Cardiac muscle cell (in vitro differentiated cells and primary cell): ENCODE results near the gene TTC38. TPM values are rescaled to one million over a fixed set of nuclear protein-coding genes. Genes with fewer than 3 reads are reported as not detected.

Experiments used
- DNase-seq, 2 donors: peaks; one replicate each; pipeline versions ENCODE4 v3.0.0 to v3.0.0-alpha.2; 2010 to 2017; ENCODE audit warnings: low read depth in 1 of 2, low spot score in 1 of 2
- H3K27ac ChIP-seq: fragments of 200-600 bp; sonication (generic); 2 replicates; pipeline ENCODE4 v1.5.1; 2016
- H3K27me3 ChIP-seq: fragments of 200-600 bp; sonication (generic); 2 replicates; pipeline ENCODE4 v1.6.0; 2016; ENCODE audit warnings: control low read depth
- H3K36me3 ChIP-seq: fragments of 200-600 bp; sonication (generic); 2 replicates; pipeline ENCODE4 v1.5.1; 2016; ENCODE audit warnings: control low read depth
- H3K4me1 ChIP-seq: fragments of 200-600 bp; sonication (generic); 2 replicates; pipeline ENCODE4 v1.8.1; 2017; ENCODE audit warnings: low read depth, mild to moderate bottlenecking, mixed run types
- H3K4me3 ChIP-seq: fragments of 200-600 bp; sonication (generic); 2 replicates; pipeline ENCODE4 v1.5.1; 2016; ENCODE audit warnings: mild to moderate bottlenecking
- H3K9me3 ChIP-seq: fragments of 200-600 bp; sonication (generic); 2 replicates; pipeline ENCODE4 v1.5.1; 2017; ENCODE audit warnings: low read depth, mild to moderate bottlenecking, control low read depth
- polyA plus RNA-seq: library from polyadenylated mRNA; unstranded; fragments of >200 nt; fragmentation: Nextera tagmentation; extraction: Ambion mirVana; gene quantifications from 2 replicates; pipeline ENCODE4 v1.2.1, GENCODE V29; 2016
- total RNA-seq: library from RNA; depleted of rRNA; stranded (reverse); fragments of >200 nt; gene quantifications from 2 replicates; pipeline ENCODE4 v1.2.3, GENCODE V29; 2016
- TF ChIP-seq, protein P1 (sequence below): IDR thresholded peaks from 2 replicates; pipeline ENCODE4 v1.5.1; 2012; ENCODE audit warnings: low read depth, mild to moderate bottlenecking, low read length

Gene TTC38
- total and polyA plus RNA-seq, 2 experiments from 2014 or later: 35.1 to 76.2 TPM

DNA sequence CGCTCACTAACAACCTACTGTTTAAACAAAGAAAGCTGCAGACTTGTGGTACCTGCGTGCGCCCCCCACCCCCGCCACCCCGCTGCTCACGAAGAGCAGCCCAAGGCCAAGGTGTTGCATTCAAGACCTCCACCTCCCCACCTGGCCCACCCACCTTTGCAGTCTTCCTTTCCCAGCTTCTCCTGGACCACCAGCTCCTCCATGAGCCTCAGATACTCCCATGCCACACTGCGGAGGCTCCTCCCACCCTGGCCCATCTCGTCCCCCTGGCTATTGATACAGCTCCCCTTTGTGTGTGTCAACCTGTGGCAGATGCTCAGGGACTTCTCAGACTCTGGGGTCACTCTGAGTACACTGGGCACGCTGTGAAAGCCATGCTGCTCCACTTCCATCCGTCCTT lies 21.6 kb upstream of the TTC38 start:
- TF ChIP-seq, protein P1, sequence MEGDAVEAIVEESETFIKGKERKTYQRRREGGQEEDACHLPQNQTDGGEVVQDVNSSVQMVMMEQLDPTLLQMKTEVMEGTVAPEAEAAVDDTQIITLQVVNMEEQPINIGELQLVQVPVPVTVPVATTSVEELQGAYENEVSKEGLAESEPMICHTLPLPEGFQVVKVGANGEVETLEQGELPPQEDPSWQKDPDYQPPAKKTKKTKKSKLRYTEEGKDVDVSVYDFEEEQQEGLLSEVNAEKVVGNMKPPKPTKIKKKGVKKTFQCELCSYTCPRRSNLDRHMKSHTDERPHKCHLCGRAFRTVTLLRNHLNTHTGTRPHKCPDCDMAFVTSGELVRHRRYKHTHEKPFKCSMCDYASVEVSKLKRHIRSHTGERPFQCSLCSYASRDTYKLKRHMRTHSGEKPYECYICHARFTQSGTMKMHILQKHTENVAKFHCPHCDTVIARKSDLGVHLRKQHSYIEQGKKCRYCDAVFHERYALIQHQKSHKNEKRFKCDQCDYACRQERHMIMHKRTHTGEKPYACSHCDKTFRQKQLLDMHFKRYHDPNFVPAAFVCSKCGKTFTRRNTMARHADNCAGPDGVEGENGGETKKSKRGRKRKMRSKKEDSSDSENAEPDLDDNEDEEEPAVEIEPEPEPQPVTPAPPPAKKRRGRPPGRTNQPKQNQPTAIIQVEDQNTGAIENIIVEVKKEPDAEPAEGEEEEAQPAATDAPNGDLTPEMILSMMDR: no peak
- H3K4me1 ChIP-seq: peaks cover 19% of the 10 kb centered on the region
- H3K27me3 ChIP-seq: no peaks in the 10 kb centered on the region

DNA sequence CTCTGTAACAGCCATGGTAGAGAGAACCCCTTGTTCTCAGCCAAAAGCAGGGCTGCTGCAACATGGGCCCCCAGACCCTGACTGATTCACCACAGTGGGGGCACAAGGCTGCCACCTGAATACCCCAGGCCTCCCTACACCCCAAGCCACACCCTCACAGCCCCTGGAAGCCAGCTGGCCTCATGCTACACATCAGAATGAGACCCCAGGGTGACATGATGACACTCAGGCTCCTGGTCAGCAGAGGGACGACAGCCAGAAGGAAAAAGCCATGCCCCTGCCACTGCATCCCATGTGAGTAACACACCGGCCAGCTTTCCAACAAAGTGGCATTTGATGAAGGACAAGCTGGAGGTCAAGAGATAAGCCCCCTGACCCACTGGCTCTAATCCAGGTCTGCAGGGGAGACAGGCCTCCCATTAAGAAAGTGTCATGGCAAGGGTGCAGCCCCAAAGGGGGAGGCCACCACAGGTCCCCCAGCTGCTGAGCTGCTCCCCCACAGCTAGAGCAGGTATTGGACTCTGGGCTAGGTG lies 20.3 kb upstream of the TTC38 start:
- Histone ChIP-seq H3K27ac (no peak overlapping the region), H3K36me3 (no peaks in the 10 kb centered on the region), H3K4me1 (peaks cover 14% of the 10 kb centered on the region), H3K9me3 (no peaks in the 10 kb centered on the region), H3K27me3 (no peaks in the 10 kb centered on the region), H3K4me3 (no peak overlapping the region)
- peak in 1 of 2 donors; percentile 31 for DNase-seq
- TF ChIP-seq, protein P1: no peak

More for the DNA sequence above, 21.6 kb upstream of the TTC38 start:
- Histone ChIP-seq H3K36me3 (no peaks in the 10 kb centered on the region), H3K27ac (no peak overlapping the region), H3K9me3 (no peaks in the 10 kb centered on the region), H3K4me3 (no peak overlapping the region)
- DNase-seq: no peak

DNA sequence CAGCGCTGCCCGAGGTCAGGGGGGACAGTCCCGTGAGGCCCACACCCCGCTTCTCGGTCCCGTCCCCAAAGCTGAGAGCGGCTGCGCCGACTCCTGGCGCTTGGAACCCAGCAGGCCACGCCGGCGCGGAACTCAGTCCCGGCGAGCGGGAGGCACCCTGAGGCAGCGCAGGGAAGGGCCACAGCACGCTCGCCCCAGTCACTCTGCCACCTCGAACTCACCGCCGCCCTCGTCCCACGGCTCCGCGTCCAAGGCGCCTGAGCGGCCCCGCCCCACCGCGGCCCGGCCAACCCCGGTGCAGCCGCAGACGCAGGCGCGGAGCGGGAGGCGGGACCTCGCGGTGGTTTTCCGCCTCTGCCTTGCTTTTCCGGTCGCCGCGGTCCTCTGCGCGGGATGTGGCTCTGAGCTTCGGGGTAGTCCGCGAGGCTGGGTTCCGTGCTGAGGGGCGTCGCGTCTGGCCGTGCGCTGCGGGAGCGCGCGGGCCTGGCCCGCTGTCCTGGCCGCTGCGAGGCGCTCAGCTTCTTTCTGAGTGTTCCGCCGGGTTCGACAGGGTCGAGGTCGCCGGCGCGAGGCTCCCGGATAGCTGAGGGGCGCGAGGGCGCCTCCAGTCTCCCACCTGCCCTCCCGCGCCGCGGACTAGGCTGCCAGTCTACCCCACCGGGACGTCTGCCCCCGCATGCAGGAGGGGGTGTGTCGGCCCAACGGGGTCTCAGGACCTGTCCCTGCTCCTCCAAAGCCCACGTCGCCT lies 17.6 kb upstream of the TTC38 start, which contains the start of gene CDPF1:
Gene CDPF1 (minus strand): TSS at position 259 of the 748 bp plus-strand sequence. CDS start 2,009 bp downstream, outside the sequence.
- DNase-seq: peak; percentile 87 to 91
- Histone ChIP-seq H3K27ac (peak within 1 kb of the TSS; percentile 36), H3K36me3 (no peaks in the 10 kb centered on the region), H3K27me3 (no peaks in the 10 kb centered on the region), H3K4me3 (peak within 1 kb of the TSS; percentile 45), H3K4me1 (peaks cover 14% of the 10 kb centered on the region), H3K9me3 (no peaks in the 10 kb centered on the region)
- TF ChIP-seq, protein P1: no peak

DNA sequence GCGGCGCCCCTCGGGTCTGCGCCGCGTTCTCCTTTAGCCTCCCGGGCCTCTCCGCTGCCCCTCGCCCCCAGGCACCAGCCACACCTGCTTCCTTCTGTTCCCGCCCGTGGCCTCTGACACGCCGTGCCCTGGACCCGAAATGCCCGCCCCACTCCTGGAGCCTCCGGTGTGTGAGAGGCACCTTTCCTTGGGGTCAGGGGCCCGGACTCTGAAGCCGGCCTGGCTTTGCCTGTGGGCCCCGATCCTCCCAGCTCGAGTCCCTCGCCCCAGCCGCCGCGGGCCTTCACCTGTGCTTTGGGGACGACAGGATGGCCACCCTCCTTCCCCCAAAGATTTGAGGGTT lies 17.1 kb upstream of the TTC38 start:
- TF ChIP-seq, protein P1: no peak
- Histone ChIP-seq H3K9me3 (no peaks in the 10 kb centered on the region), H3K4me1 (peaks cover 14% of the 10 kb centered on the region), H3K27me3 (no peaks in the 10 kb centered on the region), H3K4me3 (peak overlapping the region; percentile 45), H3K27ac (no peak overlapping the region), H3K36me3 (no peaks in the 10 kb centered on the region)
- no peak for DNase-seq

DNA sequence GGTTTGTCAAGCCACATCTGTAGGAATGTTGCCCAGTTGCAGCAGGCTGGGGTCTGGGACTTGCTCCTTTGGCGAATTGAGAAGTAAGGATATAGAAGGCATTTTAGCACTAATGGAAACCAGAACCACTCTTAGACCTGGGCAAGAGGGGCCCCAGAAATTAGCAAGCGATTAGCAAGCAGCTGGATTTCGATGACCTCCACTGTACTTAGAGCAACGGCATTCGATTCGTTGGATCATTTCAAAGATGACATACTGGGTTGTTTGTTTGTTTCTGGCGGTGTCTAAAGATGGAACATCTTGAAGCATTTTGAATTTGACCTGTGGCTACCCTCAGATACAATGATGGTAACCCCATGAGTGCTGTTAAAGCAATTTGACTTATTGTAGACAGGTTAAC lies 16.5 kb upstream of the TTC38 start:
- H3K4me1 ChIP-seq: peaks cover 14% of the 10 kb centered on the region
- H3K36me3 ChIP-seq: no peaks in the 10 kb centered on the region
- H3K27ac ChIP-seq: no peak overlapping the region
- TF ChIP-seq, protein P1: no peak
- no peaks in the 10 kb centered on the region for H3K9me3 ChIP-seq
- DNase-seq: no peak
- H3K4me3 ChIP-seq: no peak overlapping the region
- H3K27me3 ChIP-seq: no peaks in the 10 kb centered on the region
